Measurements from ENCODE around the gene BMP8B.

BMP8B gene, protein sequence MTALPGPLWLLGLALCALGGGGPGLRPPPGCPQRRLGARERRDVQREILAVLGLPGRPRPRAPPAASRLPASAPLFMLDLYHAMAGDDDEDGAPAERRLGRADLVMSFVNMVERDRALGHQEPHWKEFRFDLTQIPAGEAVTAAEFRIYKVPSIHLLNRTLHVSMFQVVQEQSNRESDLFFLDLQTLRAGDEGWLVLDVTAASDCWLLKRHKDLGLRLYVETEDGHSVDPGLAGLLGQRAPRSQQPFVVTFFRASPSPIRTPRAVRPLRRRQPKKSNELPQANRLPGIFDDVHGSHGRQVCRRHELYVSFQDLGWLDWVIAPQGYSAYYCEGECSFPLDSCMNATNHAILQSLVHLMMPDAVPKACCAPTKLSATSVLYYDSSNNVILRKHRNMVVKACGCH

DNA sequence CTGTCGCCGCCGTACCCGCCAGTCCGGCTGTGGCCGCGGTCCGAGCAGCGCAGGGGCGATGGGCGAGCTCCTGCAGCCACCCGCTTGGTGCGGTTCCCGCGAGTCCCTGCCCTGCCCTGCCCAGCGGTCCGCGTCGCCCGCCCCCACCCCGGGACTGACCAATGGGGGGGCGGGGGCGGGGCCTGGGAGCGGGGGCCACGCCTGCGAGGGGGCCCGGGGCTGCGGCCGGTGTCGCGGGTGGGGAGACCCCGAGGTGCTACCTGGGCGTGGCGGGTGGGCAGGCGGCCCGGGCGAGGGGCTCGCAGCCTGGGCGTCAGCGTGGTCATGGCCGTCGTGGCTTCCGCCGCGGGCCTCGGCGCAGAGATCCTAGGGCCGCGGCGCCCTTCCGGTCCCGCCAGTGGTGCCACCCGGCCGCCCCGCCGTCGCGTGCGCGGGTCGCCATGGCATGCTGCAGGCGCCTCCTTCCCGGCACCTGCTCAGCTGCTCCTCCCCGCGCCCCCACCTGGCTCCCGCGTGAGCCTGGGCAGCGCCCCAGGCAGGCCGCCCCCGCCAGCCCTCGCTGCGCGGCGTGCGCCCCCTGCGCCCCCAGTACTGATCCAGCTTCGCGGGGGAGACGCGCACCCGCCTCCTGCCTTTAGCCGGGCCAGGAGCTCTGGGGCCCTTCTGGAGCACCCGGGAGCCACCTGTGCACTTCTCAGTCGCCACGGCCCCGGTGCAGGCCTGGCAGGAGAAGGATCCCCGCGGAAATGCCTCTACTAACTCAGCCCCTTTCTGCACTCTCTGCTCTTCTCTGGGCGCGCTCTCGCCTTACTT is at the start of gene BMP8B:
Gene BMP8B (minus strand): TSS at position 108 of the 813 bp plus-strand sequence. CDS start 380 bp downstream, outside the sequence.
- peak; percentile 80 for ATAC-seq (ENCODE audit: low read depth)
- DNase-seq (ENCODE audit: low spot score) = no peak

DNA sequence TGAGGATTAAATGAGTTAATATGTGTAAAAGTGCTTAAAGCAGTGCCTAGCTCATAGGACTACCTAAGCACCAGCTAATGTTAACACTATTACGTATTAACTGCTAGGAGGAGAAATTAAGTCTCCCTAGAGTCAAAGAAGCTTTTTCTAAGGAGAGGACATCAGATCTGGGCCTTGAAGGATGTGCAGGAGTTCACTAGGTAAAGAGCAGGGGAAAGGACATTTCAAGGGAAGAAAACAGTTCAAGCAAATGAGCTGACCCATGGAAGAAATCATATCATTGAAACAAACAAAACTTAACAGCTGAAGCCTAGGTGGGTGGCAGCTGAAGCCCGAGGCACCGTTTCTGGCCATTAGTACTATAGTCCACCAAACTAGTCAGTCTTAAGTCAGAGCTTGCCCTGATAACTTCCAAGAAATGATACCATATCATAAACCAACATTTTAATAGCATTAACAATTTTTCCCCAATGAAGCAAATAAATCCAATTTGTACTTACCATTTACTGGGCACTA is 48.0 kb upstream of the BMP8B start:
- ATAC-seq (ENCODE audit: low read depth) (no peak), DNase-seq (ENCODE audit: low spot score) (no peak)
- TF ChIP-seq, protein P1, sequence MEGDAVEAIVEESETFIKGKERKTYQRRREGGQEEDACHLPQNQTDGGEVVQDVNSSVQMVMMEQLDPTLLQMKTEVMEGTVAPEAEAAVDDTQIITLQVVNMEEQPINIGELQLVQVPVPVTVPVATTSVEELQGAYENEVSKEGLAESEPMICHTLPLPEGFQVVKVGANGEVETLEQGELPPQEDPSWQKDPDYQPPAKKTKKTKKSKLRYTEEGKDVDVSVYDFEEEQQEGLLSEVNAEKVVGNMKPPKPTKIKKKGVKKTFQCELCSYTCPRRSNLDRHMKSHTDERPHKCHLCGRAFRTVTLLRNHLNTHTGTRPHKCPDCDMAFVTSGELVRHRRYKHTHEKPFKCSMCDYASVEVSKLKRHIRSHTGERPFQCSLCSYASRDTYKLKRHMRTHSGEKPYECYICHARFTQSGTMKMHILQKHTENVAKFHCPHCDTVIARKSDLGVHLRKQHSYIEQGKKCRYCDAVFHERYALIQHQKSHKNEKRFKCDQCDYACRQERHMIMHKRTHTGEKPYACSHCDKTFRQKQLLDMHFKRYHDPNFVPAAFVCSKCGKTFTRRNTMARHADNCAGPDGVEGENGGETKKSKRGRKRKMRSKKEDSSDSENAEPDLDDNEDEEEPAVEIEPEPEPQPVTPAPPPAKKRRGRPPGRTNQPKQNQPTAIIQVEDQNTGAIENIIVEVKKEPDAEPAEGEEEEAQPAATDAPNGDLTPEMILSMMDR (IDR thresholded peaks at IDR 0.05; ENCODE audit: poor library complexity, severe bottlenecking) = no peak
- Histone ChIP-seq H3K4me1 (ENCODE audit: insufficient read depth, poor library complexity, severe bottlenecking) (no peaks in the 10 kb centered on the region), H3K9me3 (ENCODE audit: severe bottlenecking) (no peaks in the 10 kb centered on the region), H3K4me3 (ENCODE audit: severe bottlenecking) (no peak overlapping the region), H3K27ac (ENCODE audit: poor library complexity, severe bottlenecking) (no peak overlapping the region), H3K27me3 (ENCODE audit: insufficient read depth, poor library complexity, severe bottlenecking) (no peaks in the 10 kb centered on the region), H3K36me3 (ENCODE audit: low read depth) (peaks cover 34% of the 10 kb centered on the region)

More for the DNA sequence above, at the start of gene BMP8B:
- Histone ChIP-seq H3K27me3 (ENCODE audit: insufficient read depth, poor library complexity, severe bottlenecking) (no peaks in the 10 kb centered on the region), H3K4me1 (ENCODE audit: insufficient read depth, poor library complexity, severe bottlenecking) (peaks cover 4% of the 10 kb centered on the region), H3K4me3 (ENCODE audit: severe bottlenecking) (peak within 1 kb of the TSS; percentile 67), H3K9me3 (ENCODE audit: severe bottlenecking) (no peaks in the 10 kb centered on the region), H3K36me3 (ENCODE audit: low read depth) (no peaks in the 10 kb centered on the region), H3K27ac (ENCODE audit: poor library complexity, severe bottlenecking) (no peak within 1 kb of the TSS)
- TF ChIP-seq, protein P1 (IDR thresholded peaks at IDR 0.05; ENCODE audit: poor library complexity, severe bottlenecking) = no peak

DNA sequence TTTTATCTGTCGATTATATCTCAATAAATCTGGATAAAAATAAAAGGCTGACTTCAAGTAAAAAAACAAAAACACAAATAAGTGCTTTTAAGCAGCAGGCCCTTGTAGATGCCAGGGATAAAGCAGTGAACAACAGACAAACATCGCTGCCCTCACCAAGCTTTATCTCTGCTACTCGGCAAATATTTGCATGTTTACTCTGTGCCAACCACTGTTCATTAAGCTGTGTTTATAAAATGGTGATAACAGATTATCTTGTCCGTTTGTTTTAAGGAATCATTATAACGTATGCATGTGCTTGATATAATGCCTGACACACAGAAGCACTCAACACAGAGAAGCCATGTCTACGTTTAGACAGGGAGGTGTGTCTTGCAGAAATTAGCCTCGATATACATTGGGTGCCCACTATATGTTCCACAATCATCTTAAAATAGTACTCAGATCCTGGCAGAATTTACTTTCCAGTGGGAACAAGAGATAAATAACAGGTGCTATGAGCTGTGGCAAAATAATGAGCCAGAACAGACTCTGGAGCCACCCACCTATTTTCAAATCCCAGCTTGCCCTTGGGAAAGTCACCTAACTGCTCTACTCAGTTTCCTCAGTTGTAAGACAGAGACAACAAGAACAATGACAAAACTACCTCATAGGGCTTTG is 47.4 kb upstream of the BMP8B start:
- Histone ChIP-seq H3K36me3 (ENCODE audit: low read depth) (peaks cover 28% of the 10 kb centered on the region), H3K4me3 (ENCODE audit: severe bottlenecking) (no peak overlapping the region), H3K27me3 (ENCODE audit: insufficient read depth, poor library complexity, severe bottlenecking) (no peaks in the 10 kb centered on the region), H3K4me1 (ENCODE audit: insufficient read depth, poor library complexity, severe bottlenecking) (no peaks in the 10 kb centered on the region), H3K9me3 (ENCODE audit: severe bottlenecking) (no peaks in the 10 kb centered on the region), H3K27ac (ENCODE audit: poor library complexity, severe bottlenecking) (no peak overlapping the region)
- ATAC-seq (ENCODE audit: low read depth) = no peak
- no peak for DNase-seq (ENCODE audit: low spot score)
- TF ChIP-seq, protein P1 (IDR thresholded peaks at IDR 0.05; ENCODE audit: poor library complexity, severe bottlenecking) = no peak

DNA sequence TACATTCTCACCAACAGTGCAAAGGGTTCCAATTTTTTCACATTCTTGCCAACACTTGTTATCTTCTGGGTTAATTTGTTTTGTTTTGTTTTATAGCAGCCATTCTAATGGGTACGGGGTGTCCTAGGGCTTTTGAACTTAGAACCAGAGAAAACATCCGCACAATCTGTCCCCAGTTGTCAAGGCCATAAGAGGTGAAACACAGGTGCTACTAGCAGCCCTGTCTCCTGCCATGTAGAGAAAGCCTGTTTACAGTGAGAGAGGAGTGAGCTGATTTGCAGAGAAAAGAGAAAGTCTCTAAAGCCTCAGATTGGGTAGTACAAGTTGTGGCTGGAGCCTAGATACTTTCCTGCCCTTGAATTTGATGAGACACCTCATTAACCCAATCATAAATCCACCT is 46.4 kb upstream of the BMP8B start:
- Histone ChIP-seq H3K27ac (ENCODE audit: poor library complexity, severe bottlenecking) (no peak overlapping the region), H3K9me3 (ENCODE audit: severe bottlenecking) (no peaks in the 10 kb centered on the region), H3K27me3 (ENCODE audit: insufficient read depth, poor library complexity, severe bottlenecking) (no peaks in the 10 kb centered on the region), H3K36me3 (ENCODE audit: low read depth) (peaks cover 18% of the 10 kb centered on the region), H3K4me3 (ENCODE audit: severe bottlenecking) (no peak overlapping the region), H3K4me1 (ENCODE audit: insufficient read depth, poor library complexity, severe bottlenecking) (no peaks in the 10 kb centered on the region)
- no peak for ATAC-seq (ENCODE audit: low read depth)
- TF ChIP-seq, protein P1 (IDR thresholded peaks at IDR 0.05; ENCODE audit: poor library complexity, severe bottlenecking) = no peak
- DNase-seq (ENCODE audit: low spot score) = no peak
